ENCODE results near the gene LRRC72. TPM values are rescaled to one million over a fixed set of nuclear protein-coding genes. Genes with fewer than 3 reads are reported as not detected.

The LRRC72 gene
- total RNA-seq, 1 experiment from 2014 or later = not detected

DNA sequence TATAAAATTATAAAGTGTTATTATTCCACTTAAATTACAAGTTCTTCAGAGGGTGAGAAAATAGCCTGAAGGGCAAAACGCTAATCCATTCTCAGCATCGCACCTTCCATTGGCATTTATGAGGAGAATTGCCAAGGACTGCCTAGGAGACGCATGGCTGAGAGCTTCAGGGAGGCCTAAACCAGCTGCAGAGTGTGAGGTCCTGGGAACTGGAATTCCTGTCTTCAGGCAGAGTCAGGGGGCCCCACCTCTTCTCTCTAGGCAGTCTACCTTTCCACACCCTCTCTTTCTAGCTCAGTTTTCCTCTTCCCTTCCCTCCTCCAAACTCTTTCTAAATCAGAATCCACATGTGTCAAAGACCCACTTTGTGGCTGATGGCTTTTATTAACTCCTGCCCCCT lies 35.3 kb downstream of the LRRC72 start:
- no peak overlapping the region for H2BK5ac ChIP-seq (ENCODE audit: insufficient read length, low read length)
- H3K56ac ChIP-seq (ENCODE audit: insufficient read length, low read depth, low read length) = no peak overlapping the region
- H3K4me1 ChIP-seq (ENCODE audit: insufficient read depth, low read length) = no peaks in the 10 kb centered on the region
- no peaks in the 10 kb centered on the region for H3K27me3 ChIP-seq (ENCODE audit: insufficient read depth, low read length)
- no peak overlapping the region for H2AFZ ChIP-seq (ENCODE audit: low read length)
- no peak overlapping the region for H2BK120ac ChIP-seq (ENCODE audit: low read depth, low read length, poor library complexity, severe bottlenecking)
- no peak overlapping the region for H3T11ph ChIP-seq (ENCODE audit: low read length)
- no CpG with 5 or more reads among the region's 3 CpGs for WGBS (ENCODE audit: extremely low coverage, insufficient read length, low lambda C conversion rate)
- no peak overlapping the region for H3K23ac ChIP-seq (ENCODE audit: insufficient read length, low read depth, low read length)
- H3K18ac ChIP-seq (ENCODE audit: insufficient read length, low read depth, low read length) = no peak overlapping the region
- 0 out of 7 replicates have a peak overlapping the region, but pooled peaks of 1 of the 3 experiments have one; percentile 3 for H3K27ac Mint-ChIP-seq
- peaks cover 4% of the 10 kb centered on the region in 2 experiments; a peak in 3 of 4 replicates for H3K4me1 Mint-ChIP-seq
- H2AK5ac ChIP-seq (ENCODE audit: insufficient read length, low read length) = no peak overlapping the region
- no peak overlapping the region for H2BK20ac ChIP-seq (ENCODE audit: low read depth, low read length, poor library complexity, severe bottlenecking)
- no peak overlapping the region for H4K8ac ChIP-seq (replicated peaks; ENCODE audit: insufficient read length, low read depth, low read length)
- no peak overlapping the region for H3K4me3 Mint-ChIP-seq
- H3K79me2 ChIP-seq (ENCODE audit: insufficient read depth, low read length) = no peaks in the 10 kb centered on the region
- H3K9ac ChIP-seq (ENCODE audit: extremely low read depth, insufficient read length, low read length) = no peak overlapping the region
- no peak overlapping the region for H3K4me2 ChIP-seq (ENCODE audit: insufficient read depth, insufficient read length, low read length)
- H2BK15ac ChIP-seq (ENCODE audit: low read depth, low read length) = no peak overlapping the region
- no peak overlapping the region for H4K5ac ChIP-seq (ENCODE audit: insufficient read length, low read depth, low read length)
- no peaks in the 10 kb centered on the region for H3K27me3 Mint-ChIP-seq (ENCODE audit: low read depth)
- TF ChIP-seq CTCF (conservative IDR thresholded peaks at IDR 0.05) = no peak
- no peak overlapping the region for H4K91ac ChIP-seq (ENCODE audit: insufficient read length, low read depth, low read length)
- no peak overlapping the region for H3K14ac ChIP-seq (ENCODE audit: insufficient read depth, low read length)
- H3K79me1 ChIP-seq (ENCODE audit: insufficient read depth, low read depth, low read length, poor library complexity, severe bottlenecking) = no peaks in the 10 kb centered on the region
- H3K27ac ChIP-seq (ENCODE audit: insufficient read length, low read depth, low read length) = no peak overlapping the region
- no peaks in the 10 kb centered on the region for H3K36me3 Mint-ChIP-seq (ENCODE audit: insufficient read depth in 1 of 3, low read depth in 3 of 3)
- no peak overlapping the region for H3K4ac ChIP-seq (ENCODE audit: low read depth, low read length)
- no peaks in the 10 kb centered on the region for H3K9me3 ChIP-seq (ENCODE audit: control insufficient read depth, low read depth, low read length)
- H3K23me2 ChIP-seq (ENCODE audit: insufficient read length, low read depth, low read length, poor library complexity, severe bottlenecking) = no peaks in the 10 kb centered on the region
- H4K20me1 ChIP-seq (ENCODE audit: control insufficient read depth, insufficient read depth, insufficient read length) = no peaks in the 10 kb centered on the region
- no peak overlapping the region for H2BK12ac ChIP-seq (ENCODE audit: insufficient read length, low read depth, low read length)
- DNase-seq = no peak
- no peaks in the 10 kb centered on the region; a peak in 1 of 5 replicates for H3K9me3 Mint-ChIP-seq
